Testis (tissue), 2 donors: ENCODE data around the gene UBE2V1.

Experiments used
- CTCF ChIP-seq, 3 experiments: fragments of 450-650 bp in 2 of 3; fragments of 200-600 bp in 1 of 3; sonication (generic) in 1 of 3; IDR thresholded peaks; one replicate each; pipeline ENCODE4 v1.5.1; 2016 to 2019; ENCODE audit warnings: antibody characterized with exemption in 3 of 3, mild to moderate bottlenecking in 2 of 3, moderate library complexity in 1 of 3
- POLR2A ChIP-seq: fragments of 450-650 bp; IDR thresholded peaks from one replicate; pipeline ENCODE4 v1.6.1; 2017; ENCODE audit warnings: antibody characterized with exemption, mild to moderate bottlenecking, moderate library complexity

- TF ChIP-seq POLR2A (no peak), CTCF (IDR thresholded peaks at IDR 0.05) (no peak)
These were observed 33.3 kb upstream of the UBE2V1 start for GRCh38 chr20:50146214-50146613.
